NCI-H187 treated with DMSO at 0.1 percent for 48 hours (cell line): Measurements from ENCODE around the gene HOXA10.

ENCODE experiments used
- DNase-seq: peaks from one replicate; lab custom pipeline; 2025; lab: John Stamatoyannopoulos, UW

HOXA10 gene

DNA sequence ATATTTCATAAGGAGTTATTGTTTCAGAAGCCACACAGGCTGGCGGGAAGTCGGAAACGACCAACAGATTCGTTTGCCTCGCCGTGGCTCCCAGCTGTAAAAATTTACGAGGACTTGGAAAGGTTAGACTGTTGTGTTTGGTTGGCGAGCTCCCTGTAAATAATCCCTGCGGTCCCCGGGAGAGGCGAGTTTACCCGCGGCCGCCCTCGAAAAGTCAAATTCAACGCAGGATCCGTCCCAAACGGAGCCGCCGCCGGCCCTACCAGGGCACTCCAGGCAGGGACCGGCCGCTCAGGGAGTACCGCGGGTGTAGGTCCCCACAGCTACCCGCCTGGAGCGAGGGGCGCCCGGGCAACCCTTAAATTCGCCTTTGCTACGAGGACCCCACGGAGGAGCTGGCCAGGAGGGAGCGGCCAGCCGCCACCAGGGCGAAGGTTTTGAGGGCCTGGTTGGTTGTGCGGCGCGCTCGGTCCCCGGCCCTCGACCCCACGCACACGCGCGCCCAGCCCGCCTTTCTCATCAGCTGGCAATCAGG lies 8.1 kb downstream of the HOXA10 start:
- no peak for DNase-seq

GRCh38 chr7:27165089-27165995 lies 8.8 kb downstream of the HOXA10 start, which contains the start of gene HOXA9:
TSS of gene HOXA9 (minus strand) at chr7:27165537. CDS start at chr7:27165457, 80 bp downstream.
- DNase-seq, result no peak

DNA sequence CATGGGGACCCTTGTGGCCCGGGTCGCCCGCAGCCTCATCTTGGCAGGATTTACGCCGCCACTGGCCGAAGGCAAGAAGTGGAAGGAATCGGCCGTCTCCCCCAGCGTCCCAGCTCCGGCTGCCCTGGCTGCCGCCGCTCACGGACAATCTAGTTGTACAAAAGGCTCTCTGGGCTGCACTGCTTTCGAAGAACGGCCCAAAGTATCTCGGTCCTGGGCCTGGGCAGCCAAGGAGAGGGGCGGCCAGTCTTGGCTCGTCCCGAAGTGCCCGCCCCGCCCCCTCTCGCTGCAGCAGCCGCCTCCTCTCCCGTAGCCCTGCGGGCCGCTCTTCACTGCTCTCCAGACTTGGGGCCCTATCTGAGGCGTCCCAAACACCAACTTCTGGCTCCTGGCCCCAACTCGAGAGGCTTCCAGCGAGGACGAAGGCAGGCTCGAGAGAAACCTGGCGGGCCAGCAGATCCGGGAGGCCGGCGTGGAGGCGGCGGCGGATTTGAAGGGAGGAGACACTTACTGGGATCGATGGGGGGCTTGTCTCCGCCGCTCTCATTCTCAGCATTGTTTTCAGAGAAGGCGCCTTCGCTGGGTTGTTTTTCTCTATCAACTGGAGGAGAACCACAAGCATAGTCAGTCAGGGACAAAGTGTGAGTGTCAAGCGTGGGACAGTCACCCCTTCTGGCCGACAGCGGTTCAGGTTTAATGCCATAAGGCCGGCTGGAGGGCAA lies 9.6 kb downstream of the HOXA10 start:
- no peak for DNase-seq

- DNase-seq, result no peak
Observed at GRCh38 chr7:27164045-27164366, 10.1 kb downstream of the HOXA10 start.

- no peak for DNase-seq
Observed at GRCh38 chr7:27163288-27164044, 10.7 kb downstream of the HOXA10 start.

DNA sequence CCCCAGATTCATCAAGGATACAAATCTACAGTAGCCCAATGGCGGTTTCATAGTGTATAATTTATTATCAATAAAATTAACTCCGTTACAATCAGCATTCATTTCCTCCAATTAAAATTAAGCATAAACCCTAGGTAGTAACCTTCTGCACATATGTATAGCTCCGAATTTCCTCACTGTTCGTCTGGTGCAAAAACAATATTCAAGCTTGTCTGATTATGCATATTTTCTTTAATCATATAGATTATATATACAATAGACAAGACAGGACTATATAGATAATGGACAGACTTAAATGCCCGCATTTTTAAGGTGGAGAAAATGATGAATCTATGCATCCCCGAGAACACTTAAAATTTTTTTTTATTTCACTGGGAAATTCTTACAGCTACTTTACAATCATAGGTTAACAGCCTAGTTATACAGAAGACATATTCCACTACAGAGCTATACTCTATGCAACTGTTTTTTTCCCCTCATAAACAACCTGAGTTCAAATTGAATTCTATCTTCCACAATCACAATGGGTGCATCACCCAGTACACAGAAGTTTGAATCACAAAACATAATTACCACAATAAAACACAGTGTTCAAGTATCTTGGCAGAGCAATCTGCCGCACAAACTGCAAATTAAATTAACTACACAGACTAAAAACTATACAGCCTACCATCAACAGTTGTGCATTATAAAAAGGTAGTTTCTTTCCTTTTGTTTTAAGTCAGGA lies 11.4 kb downstream of the HOXA10 start:
- no peak for DNase-seq

DNA sequence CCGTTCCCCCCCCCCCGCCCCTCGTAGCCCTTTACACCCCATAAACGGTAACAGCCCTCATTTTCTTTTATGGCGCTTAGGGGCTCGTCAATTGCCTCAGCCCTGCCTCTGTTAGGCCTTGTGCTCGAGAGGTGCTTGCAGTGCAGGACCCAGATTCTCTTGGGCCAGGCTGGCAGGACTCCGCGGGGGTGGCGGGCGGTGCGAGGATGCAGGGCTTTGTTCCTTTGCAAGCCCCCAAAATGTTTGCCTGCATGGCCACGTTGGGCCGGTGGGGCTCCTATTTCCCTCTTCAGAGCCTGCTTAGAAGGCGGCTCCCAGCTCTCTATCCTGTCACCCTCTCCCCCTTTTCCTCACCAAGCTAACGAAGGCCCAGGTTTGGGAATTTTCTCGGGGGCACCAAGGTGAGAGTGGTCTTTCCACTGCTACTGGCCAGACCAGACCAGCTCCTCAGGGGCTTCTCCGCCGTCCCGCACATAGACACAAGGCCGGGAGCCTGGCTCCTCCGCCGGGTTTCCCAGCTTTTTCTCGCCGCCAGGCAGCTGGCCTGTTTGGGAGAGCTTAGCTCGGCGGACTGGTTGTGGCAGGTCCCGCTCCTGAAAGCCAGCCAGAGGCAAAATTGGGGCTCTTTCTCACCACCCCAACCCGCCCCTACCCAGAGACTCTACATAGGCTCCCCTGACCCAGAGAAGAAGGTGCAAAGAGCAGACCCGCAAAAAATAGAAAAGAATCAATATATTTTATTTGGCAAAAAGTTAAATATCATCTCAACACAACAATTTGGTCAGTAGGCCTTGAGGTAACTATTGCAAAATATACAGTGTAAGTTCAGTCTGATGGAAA lies 12.2 kb downstream of the HOXA10 start:
- no peak for DNase-seq

- no peak for DNase-seq
Observed at GRCh38 chr7:27161214-27161720, 12.9 kb downstream of the HOXA10 start.

DNA sequence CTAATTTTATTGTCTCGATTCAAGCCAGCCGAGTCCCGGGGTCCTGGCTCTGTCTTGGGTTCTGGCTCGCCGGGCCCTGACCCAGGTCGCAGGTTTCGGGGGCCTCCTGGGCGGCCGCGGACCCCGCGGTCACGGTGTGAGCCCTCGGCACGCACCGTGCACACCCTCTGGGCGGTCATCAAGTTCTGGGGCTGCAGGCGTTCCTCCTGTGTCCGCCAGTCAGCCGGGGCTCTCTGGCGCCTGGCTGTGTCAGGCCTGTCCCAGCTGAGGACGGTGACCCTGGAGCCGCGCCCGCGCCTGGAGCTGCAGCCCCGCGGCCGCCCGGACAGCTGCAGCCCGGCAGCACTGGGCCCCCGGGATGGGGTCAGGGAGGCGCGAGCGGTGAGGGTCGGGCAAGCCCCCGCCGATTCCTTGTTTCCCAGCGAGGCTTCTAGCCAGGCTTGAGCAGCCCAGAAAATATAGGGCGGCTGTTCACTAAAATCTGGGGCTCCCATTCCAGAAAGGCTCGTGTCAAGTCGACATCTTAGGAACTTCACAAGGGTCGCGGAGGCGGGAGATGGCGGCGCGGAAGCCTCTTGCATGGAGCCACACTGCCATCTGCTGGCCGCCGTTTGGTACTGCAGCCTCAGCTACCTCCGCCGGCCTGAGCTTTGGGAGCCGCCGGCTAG lies 13.4 kb downstream of the HOXA10 start:
- no peak for DNase-seq

DNA sequence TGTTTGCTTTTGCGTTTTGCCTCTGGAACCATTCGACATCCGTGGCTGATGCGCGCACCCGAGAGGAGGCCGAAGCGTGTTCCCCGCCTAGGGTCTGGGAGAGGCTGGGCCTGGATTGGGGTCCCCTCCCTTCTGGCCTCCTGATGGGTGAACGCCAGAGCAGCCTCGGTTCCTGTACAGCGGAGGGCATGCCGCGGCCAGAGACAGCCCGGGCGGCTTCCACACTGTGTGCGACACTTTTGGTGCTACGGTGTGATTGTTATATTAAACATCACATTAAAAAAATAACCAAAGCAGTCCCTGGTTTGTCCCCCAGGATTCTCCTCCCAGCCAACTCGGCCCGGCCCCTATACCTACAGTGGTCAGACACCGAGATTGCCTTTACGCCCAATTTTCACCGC lies 14.0 kb downstream of the HOXA10 start:
- no peak for DNase-seq

GRCh38 chr7:27159266-27160144 lies 14.6 kb downstream of the HOXA10 start:
- no peak for DNase-seq

GRCh38 chr7:27158436-27159265 lies 15.5 kb downstream of the HOXA10 start:
- DNase-seq, result no peak

- DNase-seq, result no peak
Observed at GRCh38 chr7:27157702-27158431, 16.3 kb downstream of the HOXA10 start.

- no peak for DNase-seq
Observed at GRCh38 chr7:27156916-27157701, 17.0 kb downstream of the HOXA10 start.

- no peak for DNase-seq
Observed at GRCh38 chr7:27156508-27156898, 17.6 kb downstream of the HOXA10 start, which contains the start of gene HOXA7. TSS of gene HOXA7 (minus strand) at chr7:27156675. CDS start at chr7:27156545, 130 bp downstream.

- DNase-seq, result no peak
Observed at GRCh38 chr7:27155816-27156507, 18.2 kb downstream of the HOXA10 start.
